GM12878 (cell line): ENCODE measurements around the gene CD93. TPM values are rescaled to one million over a fixed set of nuclear protein-coding genes. Genes with fewer than 3 reads are reported as not detected.

Experiments
- CEBPB ChIP-seq, 2 experiments: fragments of 150-350 bp in 1 of 2; IDR thresholded peaks; 2 replicates each; pipeline ENCODE4 v1.6.1; 2012 to 2014; ENCODE audit warnings: low read depth in 2 of 2, low read length in 2 of 2, borderline replicate concordance in 1 of 2, inconsistent platforms in 1 of 2
- CREB1 ChIP-seq: IDR thresholded peaks from 2 replicates; pipeline ENCODE4 v1.6.1; 2012; ENCODE audit warnings: low read depth, mild to moderate bottlenecking, inconsistent platforms
- EP300 ChIP-seq, 2 experiments: fragments of 150-350 bp in 1 of 2; IDR thresholded peaks; 2 replicates each; pipeline ENCODE4 v1.6.1; 2011 to 2012; ENCODE audit warnings: low read depth in 2 of 2, low read length in 2 of 2, borderline replicate concordance in 1 of 2, improper control_type of control experiment in 1 of 2, inconsistent platforms in 1 of 2; ENCODE audit not compliant: control insufficient read depth in 1 of 2
- FOXM1 ChIP-seq: IDR thresholded peaks from 2 replicates; pipeline ENCODE4 v1.6.1; 2012; ENCODE audit warnings: low read depth, mild to moderate bottlenecking, inconsistent platforms, low read length, moderate library complexity
- HDAC6 ChIP-seq: fragments of 200-600 bp; sonication (generic); IDR thresholded peaks from one replicate; pipeline ENCODE4 v1.8.0; 2017; ENCODE audit warnings: antibody characterized with exemption; ENCODE audit not compliant: unreplicated experiment
- JUNB ChIP-seq: IDR thresholded peaks from 2 replicates; pipeline ENCODE4 v1.6.1; 2016; ENCODE audit warnings: antibody characterized with exemption, mild to moderate bottlenecking
- KLF5 ChIP-seq: fragments of 450-650 bp; IDR thresholded peaks from 2 replicates; pipeline ENCODE4 v1.6.1; 2014; ENCODE audit warnings: mild to moderate bottlenecking; ENCODE audit not compliant: partially characterized antibody
- NFXL1 ChIP-seq: fragments of 450-650 bp; IDR thresholded peaks from 2 replicates; pipeline ENCODE4 v1.6.1; 2017; ENCODE audit warnings: antibody characterized with exemption, mild to moderate bottlenecking, borderline replicate concordance
- PAX8 ChIP-seq: fragments of 450-650 bp; IDR thresholded peaks from 2 replicates; pipeline ENCODE4 v1.6.1; 2017; ENCODE audit warnings: mild to moderate bottlenecking, moderate library complexity
- SMAD5 ChIP-seq: IDR thresholded peaks from 2 replicates; pipeline ENCODE4 v1.6.1; 2016; ENCODE audit warnings: antibody characterized with exemption, low read depth
- SMARCA5 ChIP-seq: fragments of 450-650 bp; IDR thresholded peaks from 2 replicates; pipeline ENCODE4 v1.6.1; 2017; ENCODE audit warnings: mild to moderate bottlenecking
- TAF1 ChIP-seq: IDR thresholded peaks from 2 replicates; pipeline ENCODE4 v1.6.1; 2011; ENCODE audit warnings: mild to moderate bottlenecking, low read depth, low read length, borderline replicate concordance
- TCF12 ChIP-seq: IDR thresholded peaks from 2 replicates; pipeline ENCODE4 v1.6.1; 2011; ENCODE audit warnings: low read depth, mild to moderate bottlenecking, low read length
- ZNF207 ChIP-seq: fragments of 450-650 bp; IDR thresholded peaks from 2 replicates; pipeline ENCODE4 v1.6.1; 2014; ENCODE audit warnings: antibody characterized with exemption, mild to moderate bottlenecking, borderline replicate concordance
- polyA plus RNA-seq, 11 experiments: library from polyadenylated mRNA; depleted of rRNA in 4 of 11; unstranded in 6 of 11; stranded (reverse) in 5 of 11; fragments of >200 nt; fragmentation: Nextera tagmentation in 4 of 11; fragmentation: Illumina TruSeq in 1 of 11; extraction: Ambion mirVana in 4 of 11; extraction: Trizol in 1 of 11; gene quantifications; 1 replicate in 1 of 11; 2 replicates in 10 of 11; pipeline versions ENCODE4 v1.2.1 to v1.2.3, GENCODE V29; 2011 to 2016; ENCODE audit warnings: inconsistent platforms in 2 of 11, missing spikeins in 2 of 11, low read depth in 1 of 11
- total RNA-seq, 4 experiments: library from RNA; depleted of rRNA in 3 of 4; stranded (reverse); fragments of >200 nt in 3 of 4; fragmentation: Illumina TruSeq in 1 of 4; extraction: Trizol in 1 of 4; gene quantifications; 2 replicates each; pipeline versions ENCODE4 v1.2.1 to v1.2.3, GENCODE V29; 2013 to 2021
- TF ChIP-seq, protein P1 (sequence below): fragments of 450-650 bp; IDR thresholded peaks from 2 replicates; pipeline ENCODE4 v1.6.1; 2016; ENCODE audit warnings: mild to moderate bottlenecking, moderate library complexity, borderline replicate concordance
- TF ChIP-seq, protein P2 (sequence below): IDR thresholded peaks from 2 replicates; pipeline ENCODE4 v1.6.1; 2012; ENCODE audit warnings: low read length, inconsistent platforms
- TF ChIP-seq, protein P3 (sequence below): IDR thresholded peaks from 2 replicates; pipeline ENCODE4 v1.6.1; 2011; ENCODE audit warnings: borderline replicate concordance, low read depth, mild to moderate bottlenecking, moderate library complexity, low read length; ENCODE audit not compliant: insufficient read depth, poor library complexity, severe bottlenecking
- TF ChIP-seq, protein P4 (sequence below): fragments of 450-650 bp; IDR thresholded peaks from 2 replicates; pipeline ENCODE4 v1.6.1; 2018; ENCODE audit warnings: mild to moderate bottlenecking, low read depth, moderate library complexity; ENCODE audit not compliant: partially characterized antibody

The CD93 gene
- total and polyA plus RNA-seq, 10 of the 15 experiments (the other 5 are each of a cell fraction or from before 2014, with no cell fraction given): 0.20 to 2.7 (median 0.92) TPM

DNA sequence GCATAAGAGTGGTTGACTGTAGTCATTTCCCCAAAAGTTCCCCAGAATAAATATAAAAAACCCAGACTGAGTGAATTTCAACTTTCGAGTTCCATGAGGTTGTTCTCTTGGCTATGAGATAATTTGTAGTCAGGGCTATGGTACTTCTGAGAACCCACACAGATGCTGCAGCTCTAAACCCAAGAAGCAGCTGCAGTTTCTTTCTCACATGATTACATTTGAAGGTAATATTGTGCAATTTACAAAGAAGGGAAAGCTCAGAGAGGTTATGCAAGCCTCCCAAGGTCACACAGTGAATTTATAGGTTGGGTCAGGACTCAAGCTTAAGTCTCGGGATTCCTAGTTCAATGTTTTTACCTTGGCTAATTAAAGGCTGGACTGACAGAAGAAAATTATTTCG, 29.7 kb upstream of the CD93 start (continued):
- TF ChIP-seq EP300 (IDR thresholded peaks at IDR 0.05; ENCODE audit: borderline replicate concordance in 1 of 2, control insufficient read depth in 1 of 2, low read depth in 2 of 2, low read length in 2 of 2): no peak
- peak; percentile 96 for TF ChIP-seq SMARCA5
- TF ChIP-seq TAF1: no peak
- TF ChIP-seq, protein P1, sequence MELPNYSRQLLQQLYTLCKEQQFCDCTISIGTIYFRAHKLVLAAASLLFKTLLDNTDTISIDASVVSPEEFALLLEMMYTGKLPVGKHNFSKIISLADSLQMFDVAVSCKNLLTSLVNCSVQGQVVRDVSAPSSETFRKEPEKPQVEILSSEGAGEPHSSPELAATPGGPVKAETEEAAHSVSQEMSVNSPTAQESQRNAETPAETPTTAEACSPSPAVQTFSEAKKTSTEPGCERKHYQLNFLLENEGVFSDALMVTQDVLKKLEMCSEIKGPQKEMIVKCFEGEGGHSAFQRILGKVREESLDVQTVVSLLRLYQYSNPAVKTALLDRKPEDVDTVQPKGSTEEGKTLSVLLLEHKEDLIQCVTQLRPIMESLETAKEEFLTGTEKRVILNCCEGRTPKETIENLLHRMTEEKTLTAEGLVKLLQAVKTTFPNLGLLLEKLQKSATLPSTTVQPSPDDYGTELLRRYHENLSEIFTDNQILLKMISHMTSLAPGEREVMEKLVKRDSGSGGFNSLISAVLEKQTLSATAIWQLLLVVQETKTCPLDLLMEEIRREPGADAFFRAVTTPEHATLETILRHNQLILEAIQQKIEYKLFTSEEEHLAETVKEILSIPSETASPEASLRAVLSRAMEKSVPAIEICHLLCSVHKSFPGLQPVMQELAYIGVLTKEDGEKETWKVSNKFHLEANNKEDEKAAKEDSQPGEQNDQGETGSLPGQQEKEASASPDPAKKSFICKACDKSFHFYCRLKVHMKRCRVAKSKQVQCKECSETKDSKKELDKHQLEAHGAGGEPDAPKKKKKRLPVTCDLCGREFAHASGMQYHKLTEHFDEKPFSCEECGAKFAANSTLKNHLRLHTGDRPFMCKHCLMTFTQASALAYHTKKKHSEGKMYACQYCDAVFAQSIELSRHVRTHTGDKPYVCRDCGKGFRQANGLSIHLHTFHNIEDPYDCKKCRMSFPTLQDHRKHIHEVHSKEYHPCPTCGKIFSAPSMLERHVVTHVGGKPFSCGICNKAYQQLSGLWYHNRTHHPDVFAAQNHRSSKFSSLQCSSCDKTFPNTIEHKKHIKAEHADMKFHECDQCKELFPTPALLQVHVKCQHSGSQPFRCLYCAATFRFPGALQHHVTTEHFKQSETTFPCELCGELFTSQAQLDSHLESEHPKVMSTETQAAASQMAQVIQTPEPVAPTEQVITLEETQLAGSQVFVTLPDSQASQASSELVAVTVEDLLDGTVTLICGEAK: no peak
- peak; percentile 76 for TF ChIP-seq TCF12
- TF ChIP-seq PAX8: no peak
- TF ChIP-seq, protein P2, sequence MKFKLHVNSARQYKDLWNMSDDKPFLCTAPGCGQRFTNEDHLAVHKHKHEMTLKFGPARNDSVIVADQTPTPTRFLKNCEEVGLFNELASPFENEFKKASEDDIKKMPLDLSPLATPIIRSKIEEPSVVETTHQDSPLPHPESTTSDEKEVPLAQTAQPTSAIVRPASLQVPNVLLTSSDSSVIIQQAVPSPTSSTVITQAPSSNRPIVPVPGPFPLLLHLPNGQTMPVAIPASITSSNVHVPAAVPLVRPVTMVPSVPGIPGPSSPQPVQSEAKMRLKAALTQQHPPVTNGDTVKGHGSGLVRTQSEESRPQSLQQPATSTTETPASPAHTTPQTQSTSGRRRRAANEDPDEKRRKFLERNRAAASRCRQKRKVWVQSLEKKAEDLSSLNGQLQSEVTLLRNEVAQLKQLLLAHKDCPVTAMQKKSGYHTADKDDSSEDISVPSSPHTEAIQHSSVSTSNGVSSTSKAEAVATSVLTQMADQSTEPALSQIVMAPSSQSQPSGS: peak; percentile 86
- TF ChIP-seq, protein P3, sequence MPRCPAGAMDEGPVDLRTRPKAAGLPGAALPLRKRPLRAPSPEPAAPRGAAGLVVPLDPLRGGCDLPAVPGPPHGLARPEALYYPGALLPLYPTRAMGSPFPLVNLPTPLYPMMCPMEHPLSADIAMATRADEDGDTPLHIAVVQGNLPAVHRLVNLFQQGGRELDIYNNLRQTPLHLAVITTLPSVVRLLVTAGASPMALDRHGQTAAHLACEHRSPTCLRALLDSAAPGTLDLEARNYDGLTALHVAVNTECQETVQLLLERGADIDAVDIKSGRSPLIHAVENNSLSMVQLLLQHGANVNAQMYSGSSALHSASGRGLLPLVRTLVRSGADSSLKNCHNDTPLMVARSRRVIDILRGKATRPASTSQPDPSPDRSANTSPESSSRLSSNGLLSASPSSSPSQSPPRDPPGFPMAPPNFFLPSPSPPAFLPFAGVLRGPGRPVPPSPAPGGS: peak; percentile 87
- peak; percentile 71 to 82; a peak in 3 of 4 replicates for TF ChIP-seq CEBPB (IDR thresholded peaks at IDR 0.05; ENCODE audit: borderline replicate concordance in 1 of 2, low read depth in 2 of 2, low read length in 2 of 2)
- TF ChIP-seq CREB1: peak; percentile 29; the same call in 1 of the 2 replicates
- TF ChIP-seq FOXM1: peak; percentile 54; the same call in 1 of the 2 replicates
- no peak for TF ChIP-seq ZNF207
- peak; percentile 81 for TF ChIP-seq JUNB
- no peak for TF ChIP-seq KLF5
- TF ChIP-seq SMAD5: no peak
- peak; percentile 79; the same call in 1 of the 2 replicates for TF ChIP-seq NFXL1
- TF ChIP-seq, protein P4, sequence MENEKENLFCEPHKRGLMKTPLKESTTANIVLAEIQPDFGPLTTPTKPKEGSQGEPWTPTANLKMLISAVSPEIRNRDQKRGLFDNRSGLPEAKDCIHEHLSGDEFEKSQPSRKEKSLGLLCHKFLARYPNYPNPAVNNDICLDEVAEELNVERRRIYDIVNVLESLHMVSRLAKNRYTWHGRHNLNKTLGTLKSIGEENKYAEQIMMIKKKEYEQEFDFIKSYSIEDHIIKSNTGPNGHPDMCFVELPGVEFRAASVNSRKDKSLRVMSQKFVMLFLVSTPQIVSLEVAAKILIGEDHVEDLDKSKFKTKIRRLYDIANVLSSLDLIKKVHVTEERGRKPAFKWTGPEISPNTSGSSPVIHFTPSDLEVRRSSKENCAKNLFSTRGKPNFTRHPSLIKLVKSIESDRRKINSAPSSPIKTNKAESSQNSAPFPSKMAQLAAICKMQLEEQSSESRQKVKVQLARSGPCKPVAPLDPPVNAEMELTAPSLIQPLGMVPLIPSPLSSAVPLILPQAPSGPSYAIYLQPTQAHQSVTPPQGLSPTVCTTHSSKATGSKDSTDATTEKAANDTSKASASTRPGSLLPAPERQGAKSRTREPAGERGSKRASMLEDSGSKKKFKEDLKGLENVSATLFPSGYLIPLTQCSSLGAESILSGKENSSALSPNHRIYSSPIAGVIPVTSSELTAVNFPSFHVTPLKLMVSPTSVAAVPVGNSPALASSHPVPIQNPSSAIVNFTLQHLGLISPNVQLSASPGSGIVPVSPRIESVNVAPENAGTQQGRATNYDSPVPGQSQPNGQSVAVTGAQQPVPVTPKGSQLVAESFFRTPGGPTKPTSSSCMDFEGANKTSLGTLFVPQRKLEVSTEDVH: no peak
- TF ChIP-seq HDAC6: no peak
